Tibial artery (tissue), 4 donors: ENCODE measurements around the gene LAMA1.

Source experiments
- DNase-seq, 2 donors: peaks; one replicate each; pipeline ENCODE4 v3.0.0-alpha.2; 2019
- H3K27ac ChIP-seq, 2 donors: fragments of 200-600 bp; sonication (generic) in 1 of 2; 1 replicate in 1 of 2; 2 replicates in 1 of 2; pipeline ENCODE4 v1.5.1; 2018 to 2019; ENCODE audit warnings: mild to moderate bottlenecking in 1 of 2
- H3K27me3 ChIP-seq, 2 donors: fragments of 200-600 bp; sonication (generic) in 1 of 2; one replicate each; pipeline versions ENCODE4 v1.5.1 to v1.6.0; 2016 to 2019
- H3K36me3 ChIP-seq, 3 donors: fragments of 200-600 bp; sonication (generic) in 2 of 3; one replicate each; pipeline ENCODE4 v1.5.1; 2016 to 2019; ENCODE audit warnings: mild to moderate bottlenecking in 2 of 3
- H3K4me1 ChIP-seq, 4 donors: fragments of 200-600 bp; sonication (generic) in 2 of 4; 1 replicate in 3 of 4; 2 replicates in 1 of 4; pipeline ENCODE4 v1.5.1; 2016 to 2019
- H3K4me3 ChIP-seq, 2 donors: fragments of 200-600 bp; sonication (generic) in 1 of 2; 1 replicate in 1 of 2; 2 replicates in 1 of 2; pipeline ENCODE4 v1.5.1; 2018 to 2019; ENCODE audit warnings: mild to moderate bottlenecking in 2 of 2
- H3K9me3 ChIP-seq, 3 donors: fragments of 200-600 bp; sonication (generic) in 1 of 3; one replicate each; pipeline ENCODE4 v1.5.1; 2016 to 2019
- intact Hi-C: fragments of 100-400 bp; cut with DNase I; formaldehyde crosslinking; loops from one replicate; pipeline ENCODE4 v1.15.0; 2023; ENCODE audit warnings: low total_unique reads
- TF ChIP-seq, protein P1 (sequence below), 2 experiments: fragments of 200-600 bp in 1 of 2; fragments of 450-650 bp in 1 of 2; IDR thresholded peaks; one replicate each; pipeline ENCODE4 v1.5.1; 2017 to 2019; ENCODE audit warnings: antibody characterized with exemption in 2 of 2, mild to moderate bottlenecking in 1 of 2, moderate library complexity in 1 of 2

Gene LAMA1

GRCh38 chr18:7105268-7105667, 12.3 kb downstream of the LAMA1 start:
- Histone ChIP-seq H3K36me3 (no peaks in the 10 kb centered on the region), H3K9me3 (no peaks in the 10 kb centered on the region), H3K4me1 (no peaks in the 10 kb centered on the region), H3K27ac (no peak overlapping the region), H3K27me3 (peaks cover 0 to 12% of the 10 kb centered on the region in 2 donors), H3K4me3 (no peak overlapping the region)
- no peak for DNase-seq
- intact Hi-C loops: no loop called here
- TF ChIP-seq, protein P1, sequence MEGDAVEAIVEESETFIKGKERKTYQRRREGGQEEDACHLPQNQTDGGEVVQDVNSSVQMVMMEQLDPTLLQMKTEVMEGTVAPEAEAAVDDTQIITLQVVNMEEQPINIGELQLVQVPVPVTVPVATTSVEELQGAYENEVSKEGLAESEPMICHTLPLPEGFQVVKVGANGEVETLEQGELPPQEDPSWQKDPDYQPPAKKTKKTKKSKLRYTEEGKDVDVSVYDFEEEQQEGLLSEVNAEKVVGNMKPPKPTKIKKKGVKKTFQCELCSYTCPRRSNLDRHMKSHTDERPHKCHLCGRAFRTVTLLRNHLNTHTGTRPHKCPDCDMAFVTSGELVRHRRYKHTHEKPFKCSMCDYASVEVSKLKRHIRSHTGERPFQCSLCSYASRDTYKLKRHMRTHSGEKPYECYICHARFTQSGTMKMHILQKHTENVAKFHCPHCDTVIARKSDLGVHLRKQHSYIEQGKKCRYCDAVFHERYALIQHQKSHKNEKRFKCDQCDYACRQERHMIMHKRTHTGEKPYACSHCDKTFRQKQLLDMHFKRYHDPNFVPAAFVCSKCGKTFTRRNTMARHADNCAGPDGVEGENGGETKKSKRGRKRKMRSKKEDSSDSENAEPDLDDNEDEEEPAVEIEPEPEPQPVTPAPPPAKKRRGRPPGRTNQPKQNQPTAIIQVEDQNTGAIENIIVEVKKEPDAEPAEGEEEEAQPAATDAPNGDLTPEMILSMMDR (IDR thresholded peaks at IDR 0.05): no peak

DNA sequence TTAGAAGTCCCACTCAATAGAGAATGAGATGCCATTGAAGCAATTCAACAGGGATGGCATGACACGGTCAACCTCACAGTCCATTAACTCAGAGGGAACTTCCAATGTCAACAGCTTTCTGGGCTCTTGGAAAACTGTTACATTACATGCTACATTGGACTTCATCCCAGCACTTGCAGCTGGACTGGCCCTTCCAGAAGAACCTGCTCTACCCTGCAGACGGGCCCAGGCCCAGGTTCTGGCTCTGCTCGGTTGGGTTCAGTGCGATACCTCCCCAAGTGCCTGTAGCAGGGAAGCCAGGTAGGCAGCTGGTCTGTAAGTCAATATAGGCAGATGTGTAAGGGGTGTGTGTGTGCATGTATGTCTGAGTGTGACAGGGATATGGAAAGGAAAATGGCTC, 12.9 kb downstream of the LAMA1 start:
- no peaks in the 10 kb centered on the region for H3K36me3 ChIP-seq
- intact Hi-C loops: no loop called here
- DNase-seq: no peak
- TF ChIP-seq, protein P1 (IDR thresholded peaks at IDR 0.05): no peak
- no peak overlapping the region for H3K4me3 ChIP-seq
- peaks cover 0 to 10% of the 10 kb centered on the region in 2 donors for H3K27me3 ChIP-seq
- no peaks in the 10 kb centered on the region for H3K9me3 ChIP-seq
- H3K27ac ChIP-seq: no peak overlapping the region
- H3K4me1 ChIP-seq: no peaks in the 10 kb centered on the region

- intact Hi-C loops: no loop called here
- no peaks in the 10 kb centered on the region for H3K9me3 ChIP-seq
- H3K27ac ChIP-seq: no peak overlapping the region
These were observed 15.5 kb downstream of the LAMA1 start for GRCh38 chr18:7102131-7102530.

GRCh38 chr18:7096838-7097237, 20.8 kb downstream of the LAMA1 start:
- Histone ChIP-seq H3K27ac (no peak overlapping the region), H3K27me3 (no peaks in the 10 kb centered on the region), H3K4me3 (no peak overlapping the region), H3K4me1 (peaks cover 0 to 10% (median 0%) of the 10 kb centered on the region in 4 donors), H3K36me3 (no peaks in the 10 kb centered on the region), H3K9me3 (no peaks in the 10 kb centered on the region)
- TF ChIP-seq, protein P1 (IDR thresholded peaks at IDR 0.05): no peak
- intact Hi-C loops: no loop called here
- no peak for DNase-seq

More at GRCh38 chr18:7102131-7102530, 15.5 kb downstream of the LAMA1 start:
- H3K27me3 ChIP-seq: no peaks in the 10 kb centered on the region
- no peak for DNase-seq
- H3K4me1 ChIP-seq: no peaks in the 10 kb centered on the region
- H3K4me3 ChIP-seq: no peak overlapping the region
- no peaks in the 10 kb centered on the region for H3K36me3 ChIP-seq
- TF ChIP-seq, protein P1 (IDR thresholded peaks at IDR 0.05): no peak

DNA sequence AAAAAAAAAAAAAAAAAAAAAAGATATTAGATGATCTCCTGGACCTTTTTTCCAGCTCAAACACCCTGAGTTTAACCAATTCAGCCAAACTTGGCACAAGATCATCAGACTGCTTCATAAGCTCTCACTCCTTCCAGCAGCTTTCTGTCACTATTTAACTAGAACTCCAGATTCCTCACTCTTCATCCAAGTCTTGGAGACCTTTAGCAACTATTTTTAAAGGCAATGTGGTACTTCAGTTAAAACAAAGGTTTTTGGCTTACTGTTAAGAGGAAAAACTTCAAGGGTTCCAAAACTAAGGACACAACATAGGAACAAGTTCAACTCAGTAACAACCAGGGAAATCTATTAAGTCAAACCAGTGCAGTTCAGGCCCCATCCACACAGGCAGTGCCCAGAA, 23.2 kb downstream of the LAMA1 start:
- H3K4me3 ChIP-seq: no peak overlapping the region
- no peaks in the 10 kb centered on the region for H3K27me3 ChIP-seq
- DNase-seq: no peak
- intact Hi-C loops: loop anchor here (5.0 kb wide), 1 partner anchor 1663 kb away; no protein-coding TSS in a partner anchor
- TF ChIP-seq, protein P1 (IDR thresholded peaks at IDR 0.05): no peak
- H3K36me3 ChIP-seq: no peaks in the 10 kb centered on the region
- no peaks in the 10 kb centered on the region for H3K9me3 ChIP-seq
- peaks cover 0 to 10% (median 0%) of the 10 kb centered on the region in 4 donors for H3K4me1 ChIP-seq
- H3K27ac ChIP-seq: no peak overlapping the region

DNA sequence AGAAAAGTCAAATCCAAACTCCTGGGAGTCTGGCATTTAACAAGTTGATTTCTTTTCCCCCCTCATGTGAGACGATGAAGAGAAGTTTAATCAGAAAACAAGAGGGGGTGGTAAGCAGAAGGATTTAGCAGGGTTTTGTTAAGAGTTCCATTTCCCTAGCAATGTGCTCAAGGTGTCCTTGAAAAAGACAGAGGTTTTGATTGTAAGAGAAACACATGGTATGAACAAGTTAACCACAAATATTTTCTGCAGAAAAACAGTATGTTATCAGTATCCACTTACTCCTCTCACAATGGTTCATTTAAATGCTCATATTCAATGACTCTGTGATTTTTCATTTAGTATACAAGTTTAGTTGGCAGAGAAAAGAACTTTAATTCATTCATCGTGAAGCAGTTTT, 26.8 kb downstream of the LAMA1 start:
- TF ChIP-seq, protein P1 (IDR thresholded peaks at IDR 0.05): no peak
- no peak for DNase-seq
- Histone ChIP-seq H3K4me1 (peaks cover 0 to 7% (median 0%) of the 10 kb centered on the region in 4 donors), H3K4me3 (no peak overlapping the region), H3K36me3 (no peaks in the 10 kb centered on the region), H3K27me3 (no peaks in the 10 kb centered on the region), H3K9me3 (no peaks in the 10 kb centered on the region), H3K27ac (no peak overlapping the region)
- intact Hi-C loops: loop anchor here (5.0 kb wide), 1 partner anchor 1667 kb away; no protein-coding TSS in a partner anchor
